ENCODE measurements around the gene IBTK. TPM values are rescaled to one million over a fixed set of nuclear protein-coding genes. Genes with fewer than 3 reads are reported as not detected.
"Not testable (repeated sequence)": the region's sequence is repeated elsewhere in the genome, so short reads cannot be mapped to it uniquely, and the experiment has no call there.

Gene IBTK
- total and polyA plus RNA-seq, 2 of the 4 experiments (the other 2 are of a cell fraction), result 9.7 to 45.0 TPM

DNA sequence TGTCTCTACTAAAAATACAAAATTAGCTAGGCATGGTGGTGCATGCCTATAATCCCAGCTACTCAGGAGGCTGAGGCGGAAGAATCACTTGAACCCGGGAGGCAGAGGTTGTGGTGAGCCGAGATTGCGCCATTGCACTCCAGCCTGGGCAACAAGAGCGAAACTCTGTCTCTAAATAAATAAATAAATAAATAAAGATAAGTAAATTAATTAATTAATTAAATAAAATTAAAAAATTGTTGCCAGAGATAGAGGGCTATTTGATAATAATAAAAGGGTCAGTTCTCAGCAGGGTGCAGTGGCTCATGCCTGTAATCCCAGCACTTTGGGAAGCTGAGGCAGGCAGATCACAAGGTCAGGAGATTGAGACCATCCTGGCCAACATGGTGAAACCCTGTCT is 7.2 kb upstream of the IBTK start:
- H2AFZ ChIP-seq (replicated peaks; ENCODE audit: low read length, poor library complexity); H3K9me1 ChIP-seq (ENCODE audit: insufficient read depth, low read length); H3K14ac ChIP-seq (replicated peaks; ENCODE audit: low read depth, low read length); dilution Hi-C loops (cut with HindIII; ENCODE audit: low sequenced_read_pairs, unreplicated experiment); H3K9ac ChIP-seq (ENCODE audit: low read depth, low read length); BruUV-seq (replicated peaks); H3K4ac ChIP-seq (ENCODE audit: low read depth, low read length); H2BK20ac ChIP-seq (ENCODE audit: low read depth, low read length); H3K27ac ChIP-seq (ENCODE audit: insufficient read depth, low read length); H3K4me2 ChIP-seq (ENCODE audit: low read depth, low read length); H3K9me3 ChIP-seq (ENCODE audit: control insufficient read depth, insufficient read depth, low read length); H3K27me3 ChIP-seq (ENCODE audit: control insufficient read depth, insufficient read depth, low read length); H2AK9ac ChIP-seq (replicated peaks; ENCODE audit: low read depth, low read length, poor library complexity); H3K18ac ChIP-seq (ENCODE audit: low read depth, low read length); H3K23ac ChIP-seq (ENCODE audit: low read depth, low read length); H3K36me3 ChIP-seq (ENCODE audit: control insufficient read depth, insufficient read depth, low read length); H3K4me1 ChIP-seq (ENCODE audit: control insufficient read depth, insufficient read depth, low read length); H4K5ac ChIP-seq (ENCODE audit: low read depth, low read length); H4K20me1 ChIP-seq (ENCODE audit: insufficient read depth, low read length); H4K91ac ChIP-seq (ENCODE audit: insufficient read depth, low read depth, low read length); H3K79me1 ChIP-seq (ENCODE audit: low read depth in 1 of 2, low read length in 2 of 2); H3K56ac ChIP-seq (ENCODE audit: extremely low read depth, insufficient read depth, low read length); ATAC-seq (ENCODE audit: low read depth); POLR2A ChIA-PET (ENCODE audit: unreplicated experiment); H2BK15ac ChIP-seq (ENCODE audit: low read depth, low read length); H2BK5ac ChIP-seq (ENCODE audit: low read depth, low read length, poor library complexity, severe bottlenecking); H2AK5ac ChIP-seq (ENCODE audit: low read depth, low read length); DNase-seq; H2BK120ac ChIP-seq (ENCODE audit: low read depth, low read length); H3K4me3 ChIP-seq (ENCODE audit: insufficient read depth, low read depth, low read length); H4K8ac ChIP-seq (ENCODE audit: low read depth in 2 of 2, low read length in 2 of 2): not testable (repeated sequence)
- WGBS, 2 experiments (ENCODE audit: extremely low coverage in 2 of 2, insufficient read length in 1 of 2), result no CpG with 5 or more reads among the region's 5 CpGs
- intact Hi-C loops (cut with micrococcal nuclease) (loop anchor here (5.0 kb wide), 1 partner anchor 1258 kb away; the partner anchor contains the start of gene PRSS35), in situ Hi-C loops (cut with MboI; ENCODE audit: low sequenced_read_pairs) (loop anchor here (5.0 to 25.0 kb wide), 2 partner anchors 803 to 1258 kb away; partner anchors contain the start of gene PRSS35)
- CTCF ChIA-PET, result interaction anchor here (1.5 kb wide), 1 partner anchor 811 kb away, joined by 4 read pairs; the partner anchor contains the start of gene UBE3D

All from IMR-90 (cell line).